Neural cell (in vitro differentiated cells): ENCODE results near the gene PTPRT. TPM values are rescaled to one million over a fixed set of nuclear protein-coding genes. Genes with fewer than 3 reads are reported as not detected.

Experiments
- H2AFZ ChIP-seq: fragments of 200-600, 300-800 bp; sonication (generic), shearing (Covaris generic); 2 replicates; pipeline ENCODE4 v1.6.0; 2014; ENCODE audit warnings: low read depth, mild to moderate bottlenecking, antibody characterized with exemption, low read length, moderate library complexity
- H3F3A ChIP-seq: fragments of 200-600 bp; shearing (Covaris generic); 2 replicates; pipeline ENCODE4 v1.6.1; 2016; ENCODE audit warnings: mild to moderate bottlenecking, moderate library complexity, mixed read lengths, antibody characterized with exemption, low read length; ENCODE audit not compliant: insufficient read depth, poor library complexity, severe bottlenecking
- H3K27ac ChIP-seq: fragments of 200-600, 300-800 bp; sonication (generic), shearing (Covaris generic); 2 replicates; pipeline ENCODE4 v1.5.1; 2014; ENCODE audit warnings: mild to moderate bottlenecking, low read length, moderate library complexity
- H3K27me3 ChIP-seq: fragments of 300-800, 200-600 bp; sonication (generic), shearing (Covaris generic); 2 replicates; pipeline ENCODE4 v1.6.0; 2014; ENCODE audit warnings: mild to moderate bottlenecking, low read depth, low read length, moderate library complexity; ENCODE audit not compliant: insufficient read depth
- H3K36me3 ChIP-seq: fragments of 300-800, 200-600 bp; sonication (generic), shearing (Covaris generic); 2 replicates; pipeline ENCODE4 v1.5.1; 2014; ENCODE audit warnings: mild to moderate bottlenecking, antibody characterized with exemption, low read length, moderate library complexity; ENCODE audit not compliant: insufficient read depth
- H3K4me2 ChIP-seq: fragments of 300-800, 200-600 bp; sonication (generic), shearing (Covaris generic); 2 replicates; pipeline ENCODE4 v1.6.0; 2014; ENCODE audit warnings: mild to moderate bottlenecking, low read length
- H3K4me3 ChIP-seq: fragments of 300-800, 200-600 bp; sonication (generic), shearing (Covaris generic); 2 replicates; pipeline ENCODE4 v1.5.1; 2014; ENCODE audit warnings: mild to moderate bottlenecking, low read length, moderate library complexity
- H3K79me2 ChIP-seq: fragments of 200-600 bp; shearing (Covaris generic); replicated peaks from 2 replicates; pipeline ENCODE4 v1.6.0; 2014; ENCODE audit warnings: mild to moderate bottlenecking, low read length, moderate library complexity; ENCODE audit not compliant: insufficient read depth
- H3K9ac ChIP-seq: fragments of 300-800, 200-600 bp; sonication (generic), shearing (Covaris generic); 2 replicates; pipeline ENCODE4 v1.6.1; 2016; ENCODE audit warnings: mild to moderate bottlenecking, low read length, mixed read lengths
- H3K9me2 ChIP-seq: fragments of 200-600 bp; shearing (Covaris generic); 2 replicates; pipeline ENCODE4 v1.6.1; 2016; ENCODE audit warnings: mild to moderate bottlenecking, low read length, mixed read lengths; ENCODE audit not compliant: insufficient read depth
- H3K9me3 ChIP-seq: fragments of 200-600, 300-800 bp; sonication (generic), shearing (Covaris generic); 2 replicates; pipeline ENCODE4 v1.6.1; 2016; ENCODE audit warnings: mild to moderate bottlenecking, mixed run types, low read length, moderate library complexity, mixed read lengths
- H4K20me1 ChIP-seq: fragments of 200-600 bp; shearing (Covaris generic); 2 replicates; pipeline ENCODE4 v1.6.1; 2016; ENCODE audit warnings: mild to moderate bottlenecking, mixed run types; ENCODE audit not compliant: insufficient read depth
- EP300 ChIP-seq: fragments of 450-650 bp; conservative IDR thresholded peaks from 2 replicates; pipeline ENCODE4 v1.6.1; 2014; ENCODE audit warnings: antibody characterized with exemption, mild to moderate bottlenecking, moderate library complexity; ENCODE audit not compliant: poor library complexity, severe bottlenecking
- EZH2 ChIP-seq: fragments of 200-600, 300-800 bp; shearing (Covaris generic), sonication (generic); IDR thresholded peaks from 2 replicates; pipeline ENCODE4 v1.6.1; 2014; ENCODE audit warnings: antibody characterized with exemption, low read length, borderline replicate concordance, mild to moderate bottlenecking; ENCODE audit not compliant: insufficient read depth, poor library complexity, severe bottlenecking
- MXI1 ChIP-seq: fragments of 450-650 bp; conservative IDR thresholded peaks from 2 replicates; pipeline ENCODE4 v1.6.1; 2014; ENCODE audit warnings: antibody characterized with exemption, mild to moderate bottlenecking; ENCODE audit not compliant: poor library complexity, severe bottlenecking
- POLR2AphosphoS5 ChIP-seq: IDR thresholded peaks from 2 replicates; pipeline ENCODE4 v1.6.1; 2012
- RAD21 ChIP-seq: fragments of 450-650 bp; conservative IDR thresholded peaks from 2 replicates; pipeline ENCODE4 v1.6.1; 2014; ENCODE audit warnings: antibody characterized with exemption, mild to moderate bottlenecking, moderate library complexity
- SMC3 ChIP-seq: fragments of 450-650 bp; conservative IDR thresholded peaks from 2 replicates; pipeline ENCODE4 v1.6.1; 2014; ENCODE audit warnings: antibody characterized with exemption, mild to moderate bottlenecking, moderate library complexity; ENCODE audit not compliant: poor library complexity
- TAF1 ChIP-seq: IDR thresholded peaks from 2 replicates; pipeline ENCODE4 v1.6.1; 2012; ENCODE audit warnings: low read depth
- polyA plus RNA-seq: library from polyadenylated mRNA; depleted of rRNA; stranded (reverse); fragments of >200 nt; gene quantifications from 2 replicates; pipeline ENCODE4 v1.2.3, GENCODE V29; 2014
- TF ChIP-seq, protein P1 (sequence below): fragments of 450-650 bp; IDR thresholded peaks from 2 replicates; pipeline ENCODE4 v1.5.1; 2014; ENCODE audit warnings: antibody characterized with exemption, mild to moderate bottlenecking, moderate library complexity; ENCODE audit not compliant: poor library complexity, severe bottlenecking
- TF ChIP-seq, protein P2 (sequence below): IDR thresholded peaks from 2 replicates; pipeline ENCODE4 v1.6.1; 2012; ENCODE audit warnings: borderline replicate concordance

Gene PTPRT
- polyA plus RNA-seq, 1 donor from 2014 or later: 9.2 TPM

DNA sequence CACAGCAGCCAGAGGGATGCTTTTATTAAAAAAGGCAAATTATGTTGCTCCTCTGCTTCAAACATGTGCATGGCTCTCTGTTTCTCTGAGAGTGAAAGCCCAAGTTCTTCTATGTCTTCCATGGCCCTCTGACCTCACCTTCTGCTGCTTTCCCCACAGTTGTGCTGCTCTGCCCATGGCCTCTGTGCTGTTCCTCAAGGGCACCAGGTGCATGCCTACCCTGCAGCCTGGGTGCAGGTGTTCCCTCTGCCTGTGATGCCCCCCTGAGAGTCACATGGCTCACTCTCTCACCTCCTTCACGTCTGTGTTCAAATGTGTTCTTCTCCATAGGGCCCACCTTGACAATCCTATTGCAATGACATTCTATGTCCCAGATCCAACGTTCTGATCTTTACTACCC is 1094.5 kb downstream of the PTPRT start:
- Histone ChIP-seq H4K20me1 (no peaks in the 10 kb centered on the region), H3K36me3 (no peaks in the 10 kb centered on the region), H3F3A (no peaks in the 10 kb centered on the region), H2AFZ (no peak overlapping the region), H3K27ac (no peak overlapping the region), H3K4me3 (no peak overlapping the region), H3K9ac (no peak overlapping the region), H3K27me3 (no peaks in the 10 kb centered on the region), H3K4me2 (no peak overlapping the region), H3K9me3 (no peaks in the 10 kb centered on the region), H3K9me2 (no peaks in the 10 kb centered on the region), H3K79me2 (no peaks in the 10 kb centered on the region)
- TF ChIP-seq TAF1: no peak
- no peak for TF ChIP-seq MXI1
- TF ChIP-seq SMC3: no peak
- TF ChIP-seq, protein P1, sequence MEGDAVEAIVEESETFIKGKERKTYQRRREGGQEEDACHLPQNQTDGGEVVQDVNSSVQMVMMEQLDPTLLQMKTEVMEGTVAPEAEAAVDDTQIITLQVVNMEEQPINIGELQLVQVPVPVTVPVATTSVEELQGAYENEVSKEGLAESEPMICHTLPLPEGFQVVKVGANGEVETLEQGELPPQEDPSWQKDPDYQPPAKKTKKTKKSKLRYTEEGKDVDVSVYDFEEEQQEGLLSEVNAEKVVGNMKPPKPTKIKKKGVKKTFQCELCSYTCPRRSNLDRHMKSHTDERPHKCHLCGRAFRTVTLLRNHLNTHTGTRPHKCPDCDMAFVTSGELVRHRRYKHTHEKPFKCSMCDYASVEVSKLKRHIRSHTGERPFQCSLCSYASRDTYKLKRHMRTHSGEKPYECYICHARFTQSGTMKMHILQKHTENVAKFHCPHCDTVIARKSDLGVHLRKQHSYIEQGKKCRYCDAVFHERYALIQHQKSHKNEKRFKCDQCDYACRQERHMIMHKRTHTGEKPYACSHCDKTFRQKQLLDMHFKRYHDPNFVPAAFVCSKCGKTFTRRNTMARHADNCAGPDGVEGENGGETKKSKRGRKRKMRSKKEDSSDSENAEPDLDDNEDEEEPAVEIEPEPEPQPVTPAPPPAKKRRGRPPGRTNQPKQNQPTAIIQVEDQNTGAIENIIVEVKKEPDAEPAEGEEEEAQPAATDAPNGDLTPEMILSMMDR: no peak
- TF ChIP-seq EZH2: no peak
- no peak for TF ChIP-seq RAD21
- TF ChIP-seq, protein P2, sequence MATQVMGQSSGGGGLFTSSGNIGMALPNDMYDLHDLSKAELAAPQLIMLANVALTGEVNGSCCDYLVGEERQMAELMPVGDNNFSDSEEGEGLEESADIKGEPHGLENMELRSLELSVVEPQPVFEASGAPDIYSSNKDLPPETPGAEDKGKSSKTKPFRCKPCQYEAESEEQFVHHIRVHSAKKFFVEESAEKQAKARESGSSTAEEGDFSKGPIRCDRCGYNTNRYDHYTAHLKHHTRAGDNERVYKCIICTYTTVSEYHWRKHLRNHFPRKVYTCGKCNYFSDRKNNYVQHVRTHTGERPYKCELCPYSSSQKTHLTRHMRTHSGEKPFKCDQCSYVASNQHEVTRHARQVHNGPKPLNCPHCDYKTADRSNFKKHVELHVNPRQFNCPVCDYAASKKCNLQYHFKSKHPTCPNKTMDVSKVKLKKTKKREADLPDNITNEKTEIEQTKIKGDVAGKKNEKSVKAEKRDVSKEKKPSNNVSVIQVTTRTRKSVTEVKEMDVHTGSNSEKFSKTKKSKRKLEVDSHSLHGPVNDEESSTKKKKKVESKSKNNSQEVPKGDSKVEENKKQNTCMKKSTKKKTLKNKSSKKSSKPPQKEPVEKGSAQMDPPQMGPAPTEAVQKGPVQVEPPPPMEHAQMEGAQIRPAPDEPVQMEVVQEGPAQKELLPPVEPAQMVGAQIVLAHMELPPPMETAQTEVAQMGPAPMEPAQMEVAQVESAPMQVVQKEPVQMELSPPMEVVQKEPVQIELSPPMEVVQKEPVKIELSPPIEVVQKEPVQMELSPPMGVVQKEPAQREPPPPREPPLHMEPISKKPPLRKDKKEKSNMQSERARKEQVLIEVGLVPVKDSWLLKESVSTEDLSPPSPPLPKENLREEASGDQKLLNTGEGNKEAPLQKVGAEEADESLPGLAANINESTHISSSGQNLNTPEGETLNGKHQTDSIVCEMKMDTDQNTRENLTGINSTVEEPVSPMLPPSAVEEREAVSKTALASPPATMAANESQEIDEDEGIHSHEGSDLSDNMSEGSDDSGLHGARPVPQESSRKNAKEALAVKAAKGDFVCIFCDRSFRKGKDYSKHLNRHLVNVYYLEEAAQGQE: no peak
- TF ChIP-seq POLR2AphosphoS5: no peak
- no peak for TF ChIP-seq EP300

DNA sequence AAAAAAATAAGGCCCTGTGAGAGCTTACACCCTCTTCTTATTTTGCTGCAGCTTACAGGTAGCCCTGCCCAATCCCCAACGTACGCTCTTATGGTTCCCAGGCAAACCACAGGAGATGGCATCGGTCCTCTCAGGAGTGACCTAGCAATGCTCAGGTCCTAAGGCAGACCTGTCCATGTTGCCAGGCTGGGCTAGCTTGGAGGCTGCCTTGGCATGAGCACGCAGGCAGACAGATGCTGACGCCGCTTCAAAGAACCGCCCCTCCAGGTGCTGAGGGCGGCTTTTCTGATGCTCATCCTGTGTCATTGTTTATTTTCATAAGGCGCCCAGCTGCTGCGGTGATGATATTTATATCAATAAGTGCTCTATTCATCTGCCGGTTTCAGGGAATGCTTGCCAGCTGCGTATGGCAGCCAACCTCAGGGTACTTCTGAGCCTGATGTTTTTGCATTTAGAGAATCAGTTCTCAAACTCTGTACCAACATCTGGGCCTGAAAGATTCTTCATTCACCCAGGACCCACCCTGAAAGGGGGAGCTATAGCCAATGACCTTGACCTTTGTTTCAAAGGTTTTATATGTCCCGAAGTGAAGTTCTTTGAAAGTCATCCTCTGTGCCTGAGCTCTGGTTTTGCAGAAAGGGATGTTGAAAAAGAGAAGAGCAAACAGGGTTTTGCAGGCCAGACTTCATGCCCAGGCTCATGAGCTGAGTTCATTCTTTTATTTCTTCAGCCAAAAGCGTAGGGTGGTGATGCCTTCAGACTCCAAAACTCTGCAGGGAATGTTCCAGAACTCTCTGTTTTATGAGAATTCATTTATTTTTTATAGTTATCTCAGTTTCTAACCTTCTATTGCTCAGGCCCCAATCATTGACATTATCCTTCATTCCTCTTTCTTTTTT is 1095.9 kb downstream of the PTPRT start:
- no peak overlapping the region for H3K27ac ChIP-seq
- H3K9ac ChIP-seq: no peak overlapping the region
- no peaks in the 10 kb centered on the region for H3K27me3 ChIP-seq
- no peaks in the 10 kb centered on the region for H3K79me2 ChIP-seq
- no peak overlapping the region for H2AFZ ChIP-seq
- H3K9me2 ChIP-seq: no peaks in the 10 kb centered on the region
- no peaks in the 10 kb centered on the region for H3K36me3 ChIP-seq
- no peak overlapping the region for H3K4me3 ChIP-seq
- H3F3A ChIP-seq: no peaks in the 10 kb centered on the region
- no peaks in the 10 kb centered on the region for H4K20me1 ChIP-seq
- H3K9me3 ChIP-seq: no peaks in the 10 kb centered on the region
- TF ChIP-seq EP300 (no peak), RAD21 (no peak), TAF1 (no peak), EZH2 (no peak), MXI1 (no peak), SMC3 (no peak), POLR2AphosphoS5 (no peak)
- TF ChIP-seq, protein P2: no peak
- TF ChIP-seq, protein P1: no peak
- H3K4me2 ChIP-seq: no peak overlapping the region
